GM23338 (cell line): ENCODE measurements around the gene CCDC167. TPM values are rescaled to one million over a fixed set of nuclear protein-coding genes. Genes with fewer than 3 reads are reported as not detected.
A peak's percentile ranks its signal among the peaks of the same experiment; 100 is the strongest.

Experiments
- ATAC-seq: fragments of 200-7000 bp; cut with Tn5 transposase; 3 replicates; pipeline ENCODE4 v1.9.1; 2020
- DNase-seq: peaks from one replicate; pipeline ENCODE4 v3.0.0-alpha.2; 2015; ENCODE audit warnings: low spot score
- H2AFZ ChIP-seq: fragments of 200-600 bp; sonication (generic); 2 replicates; pipeline ENCODE4 v1.8.0; 2016; ENCODE audit warnings: antibody characterized with exemption, mild to moderate bottlenecking, moderate library complexity
- H3F3A ChIP-seq: fragments of 200-600 bp; sonication (generic); replicated peaks from 2 replicates; pipeline ENCODE4 v1.8.0; 2017; ENCODE audit warnings: antibody characterized with exemption, mixed run types, low read depth
- H3K27ac ChIP-seq: fragments of 200-600 bp; sonication (generic); 2 replicates; pipeline ENCODE4 v1.6.1; 2016; ENCODE audit warnings: low read depth
- H3K27me3 ChIP-seq: fragments of 200-600 bp; sonication (generic); 2 replicates; pipeline ENCODE4 v1.8.0; 2016; ENCODE audit warnings: mild to moderate bottlenecking, mixed run types, moderate library complexity; ENCODE audit not compliant: insufficient read depth
- H3K36me3 ChIP-seq: fragments of 200-600 bp; sonication (generic); 2 replicates; pipeline ENCODE4 v1.8.0; 2016; ENCODE audit warnings: mild to moderate bottlenecking; ENCODE audit not compliant: insufficient read depth
- H3K4me1 ChIP-seq: fragments of 200-600 bp; sonication (generic); 2 replicates; pipeline ENCODE4 v1.8.0; 2016; ENCODE audit warnings: mild to moderate bottlenecking, moderate library complexity; ENCODE audit not compliant: insufficient read depth
- H3K4me2 ChIP-seq: fragments of 200-600 bp; sonication (generic); 2 replicates; pipeline ENCODE4 v1.7.1; 2017; ENCODE audit warnings: mixed run types
- H3K4me3 ChIP-seq: fragments of 200-600 bp; sonication (generic); 2 replicates; pipeline ENCODE4 v1.6.1; 2016; ENCODE audit warnings: mixed run types
- H3K79me2 ChIP-seq: fragments of 200-600 bp; sonication (generic); replicated peaks from 2 replicates; pipeline ENCODE4 v1.8.0; 2017; ENCODE audit warnings: mild to moderate bottlenecking; ENCODE audit not compliant: insufficient read depth
- H3K9me2 ChIP-seq: fragments of 200-600 bp; sonication (generic); 2 replicates; pipeline ENCODE4 v1.8.0; 2017; ENCODE audit not compliant: insufficient read depth
- H4K20me1 ChIP-seq: fragments of 200-600 bp; sonication (generic); replicated peaks from 2 replicates; pipeline ENCODE4 v1.8.0; 2017; ENCODE audit warnings: mild to moderate bottlenecking; ENCODE audit not compliant: insufficient read depth
- H3K27ac Mint-ChIP-seq: 2 replicates; pipeline ENCODE4 v1.8.0; 2020; ENCODE audit warnings: inconsistent platforms, mild to moderate bottlenecking, moderate library complexity, mixed read lengths
- H3K27me3 Mint-ChIP-seq: 3 replicates; pipeline ENCODE4 v1.8.0; 2022; ENCODE audit warnings: low read depth, mild to moderate bottlenecking, moderate library complexity, mixed read lengths, inconsistent platforms; ENCODE audit not compliant: insufficient read depth, poor library complexity
- H3K36me3 Mint-ChIP-seq: 3 replicates; pipeline ENCODE4 v1.8.0; 2021; ENCODE audit warnings: low read depth, mild to moderate bottlenecking, inconsistent platforms, moderate library complexity, mixed read lengths
- H3K4me1 Mint-ChIP-seq: 3 replicates; pipeline ENCODE4 v1.8.0; 2020; ENCODE audit warnings: mild to moderate bottlenecking, inconsistent platforms, mixed read lengths
- H3K4me3 Mint-ChIP-seq: 3 replicates; pipeline ENCODE4 v1.8.0; 2021; ENCODE audit warnings: moderate library complexity, mild to moderate bottlenecking, inconsistent platforms, mixed read lengths
- H3K9me3 Mint-ChIP-seq: 3 replicates; pipeline ENCODE4 v1.8.0; 2020; ENCODE audit warnings: moderate library complexity, mild to moderate bottlenecking, inconsistent platforms, mixed read lengths
- CREB1 ChIP-seq: fragments of 250-450 bp; sonication (Bioruptor Pico); IDR thresholded peaks from 2 replicates; pipeline ENCODE4 v1.5.0; 2020; ENCODE audit warnings: low read depth, mild to moderate bottlenecking, moderate library complexity
- ETS1 ChIP-seq: IDR thresholded peaks from 2 replicates; pipeline ENCODE4 v1.6.1; 2016; ENCODE audit warnings: antibody characterized with exemption
- EZH2 ChIP-seq: fragments of 200-600 bp; sonication (generic); IDR thresholded peaks from one replicate; pipeline ENCODE4 v1.8.0; 2017; ENCODE audit warnings: antibody characterized with exemption, mild to moderate bottlenecking, low read depth; ENCODE audit not compliant: unreplicated experiment
- EZH2phosphoT487 ChIP-seq: fragments of 200-600 bp; sonication (generic); IDR thresholded peaks from one replicate; pipeline ENCODE4 v1.8.1; 2018; ENCODE audit warnings: antibody characterized with exemption; ENCODE audit not compliant: unreplicated experiment
- JUNB ChIP-seq: IDR thresholded peaks from one replicate; pipeline ENCODE4 v1.6.1; 2016; ENCODE audit warnings: antibody characterized with exemption; ENCODE audit not compliant: unreplicated experiment
- NANOG ChIP-seq: IDR thresholded peaks from 2 replicates; pipeline ENCODE4 v1.6.1; 2016; ENCODE audit warnings: antibody characterized with exemption, borderline replicate concordance
- POLR2AphosphoS5 ChIP-seq: IDR thresholded peaks from 2 replicates; pipeline ENCODE4 v1.6.1; 2016; ENCODE audit warnings: antibody characterized with exemption, low read depth
- STAT1 ChIP-seq: IDR thresholded peaks from one replicate; pipeline ENCODE4 v1.6.1; 2016; ENCODE audit warnings: antibody characterized with exemption; ENCODE audit not compliant: unreplicated experiment
- ZNF114 ChIP-seq: fragments of 250-450 bp; sonication (Bioruptor Pico); IDR thresholded peaks from 2 replicates; pipeline ENCODE4 v1.5.0; 2020; ENCODE audit warnings: mild to moderate bottlenecking, moderate library complexity
- ZNF331 ChIP-seq: fragments of 250-450 bp; sonication (Bioruptor Pico); IDR thresholded peaks from 2 replicates; pipeline ENCODE4 v1.5.0; 2020; ENCODE audit warnings: low read depth, mild to moderate bottlenecking, moderate library complexity
- ZNF462 ChIP-seq: fragments of 250-450 bp; sonication (Bioruptor Pico); IDR thresholded peaks from 2 replicates; pipeline ENCODE4 v1.5.0; 2020; ENCODE audit warnings: mild to moderate bottlenecking, moderate library complexity
- polyA plus RNA-seq: library from polyadenylated mRNA; unstranded; fragments of >200 nt; fragmentation: Nextera tagmentation; extraction: Ambion mirVana; gene quantifications from 2 replicates; pipeline ENCODE4 v1.2.1, GENCODE V29; 2016
- total RNA-seq: library from RNA; depleted of rRNA; stranded (reverse); fragments of >200 nt; shearing (Covaris generic); gene quantifications from 2 replicates; pipeline ENCODE4 v1.2.3, GENCODE V29; 2014
- TF ChIP-seq, protein P1 (sequence below), 2 experiments: fragments of 200-600 bp in 1 of 2; sonication (generic) in 1 of 2; conservative IDR thresholded peaks; 2 replicates each; pipeline versions ENCODE4 v1.5.1 to v1.6.1; 2016 to 2017; ENCODE audit warnings: antibody characterized with exemption in 2 of 2, low read depth in 2 of 2, mild to moderate bottlenecking in 2 of 2, moderate library complexity in 1 of 2

Gene CCDC167
- total and polyA plus RNA-seq, 2 experiments from 2014 or later = 17.6 to 21.4 TPM

- ATAC-seq = no peak
- Histone ChIP-seq H3K27ac (no peak overlapping the region), H3K36me3 (no peaks in the 10 kb centered on the region)
Observed at GRCh38 chr6:37491830-37492208, 7.9 kb downstream of the CCDC167 start.

DNA sequence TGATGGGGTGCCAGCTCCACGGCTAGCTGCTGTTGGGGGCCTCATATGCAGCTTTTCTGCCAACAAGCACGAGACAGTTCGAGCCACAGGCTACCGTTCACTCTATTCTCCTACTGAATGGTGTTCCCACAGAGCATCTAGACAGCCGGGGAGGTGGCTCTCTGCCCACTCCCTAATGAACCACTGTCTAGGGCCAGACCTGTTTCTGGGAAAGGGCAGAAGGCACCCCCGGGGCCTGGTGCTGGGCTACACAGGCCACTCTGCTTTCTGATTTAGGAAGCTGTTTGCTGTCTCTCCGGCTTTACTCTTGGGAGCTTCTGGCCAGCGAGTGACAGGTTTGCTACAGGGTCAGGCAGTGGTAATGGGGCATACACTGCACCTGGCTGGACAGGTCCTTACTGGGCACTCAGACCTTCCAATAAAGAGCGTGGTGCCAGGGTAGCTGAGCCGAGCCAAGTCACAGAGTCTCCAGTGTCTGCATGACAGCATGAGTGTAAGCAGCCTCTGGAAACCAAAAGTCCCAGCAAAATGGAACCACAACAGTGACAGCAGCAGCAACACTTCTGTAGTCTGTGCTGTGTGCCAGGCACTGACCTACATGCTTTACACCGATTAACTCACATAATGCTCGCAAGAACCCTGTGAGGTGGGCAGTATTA is 8.4 kb downstream of the CCDC167 start:
- no peak overlapping the region for H3K4me3 Mint-ChIP-seq
- no peaks in the 10 kb centered on the region for H3K27me3 ChIP-seq
- peaks cover 14% of the 10 kb centered on the region for H3K27me3 Mint-ChIP-seq
- H3K27ac Mint-ChIP-seq = no peak overlapping the region
- 0 out of 2 replicates have a peak, but pooled peaks cover 3% of the 10 kb centered on the region for H3F3A ChIP-seq
- no peaks in the 10 kb centered on the region for H3K79me2 ChIP-seq
- no peak overlapping the region for H2AFZ ChIP-seq
- H3K4me1 Mint-ChIP-seq = peaks cover 40% of the 10 kb centered on the region
- no peak overlapping the region for H3K4me3 ChIP-seq
- H4K20me1 ChIP-seq = 0 out of 2 replicates have a peak, but pooled peaks cover 5% of the 10 kb centered on the region
- ATAC-seq (no peak), DNase-seq (no peak)
- no peak overlapping the region for H3K27ac ChIP-seq
- no peaks in the 10 kb centered on the region for H3K9me3 Mint-ChIP-seq
- no peaks in the 10 kb centered on the region for H3K36me3 ChIP-seq
- no peaks in the 10 kb centered on the region for H3K9me2 ChIP-seq
- no peaks in the 10 kb centered on the region for H3K36me3 Mint-ChIP-seq
- no peak overlapping the region for H3K4me2 ChIP-seq
- peaks cover 15% of the 10 kb centered on the region for H3K4me1 ChIP-seq
- TF ChIP-seq POLR2AphosphoS5 (no peak), ETS1 (no peak), ZNF114 (no peak), NANOG (no peak), CREB1 (no peak), EZH2 (no peak), STAT1 (no peak), JUNB (no peak), ZNF331 (CRISPR knock-in tag) (no peak), EZH2phosphoT487 (no peak), ZNF462 (CRISPR knock-in tag) (no peak)
- TF ChIP-seq, protein P1, sequence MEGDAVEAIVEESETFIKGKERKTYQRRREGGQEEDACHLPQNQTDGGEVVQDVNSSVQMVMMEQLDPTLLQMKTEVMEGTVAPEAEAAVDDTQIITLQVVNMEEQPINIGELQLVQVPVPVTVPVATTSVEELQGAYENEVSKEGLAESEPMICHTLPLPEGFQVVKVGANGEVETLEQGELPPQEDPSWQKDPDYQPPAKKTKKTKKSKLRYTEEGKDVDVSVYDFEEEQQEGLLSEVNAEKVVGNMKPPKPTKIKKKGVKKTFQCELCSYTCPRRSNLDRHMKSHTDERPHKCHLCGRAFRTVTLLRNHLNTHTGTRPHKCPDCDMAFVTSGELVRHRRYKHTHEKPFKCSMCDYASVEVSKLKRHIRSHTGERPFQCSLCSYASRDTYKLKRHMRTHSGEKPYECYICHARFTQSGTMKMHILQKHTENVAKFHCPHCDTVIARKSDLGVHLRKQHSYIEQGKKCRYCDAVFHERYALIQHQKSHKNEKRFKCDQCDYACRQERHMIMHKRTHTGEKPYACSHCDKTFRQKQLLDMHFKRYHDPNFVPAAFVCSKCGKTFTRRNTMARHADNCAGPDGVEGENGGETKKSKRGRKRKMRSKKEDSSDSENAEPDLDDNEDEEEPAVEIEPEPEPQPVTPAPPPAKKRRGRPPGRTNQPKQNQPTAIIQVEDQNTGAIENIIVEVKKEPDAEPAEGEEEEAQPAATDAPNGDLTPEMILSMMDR (conservative IDR thresholded peaks at IDR 0.05; ENCODE audit: low read depth in 2 of 2) = no peak

More at GRCh38 chr6:37491830-37492208, 7.9 kb downstream of the CCDC167 start:
- Mint-ChIP-seq H3K27me3 (peaks cover 14% of the 10 kb centered on the region), H3K4me3 (no peak overlapping the region), H3K4me1 (peaks cover 36% of the 10 kb centered on the region), H3K36me3 (no peaks in the 10 kb centered on the region), H3K27ac (no peak overlapping the region), H3K9me3 (no peaks in the 10 kb centered on the region)
- Histone ChIP-seq H3K9me2 (no peaks in the 10 kb centered on the region), H3K4me3 (no peak overlapping the region), H3K27me3 (no peaks in the 10 kb centered on the region), H2AFZ (no peak overlapping the region), H3K4me2 (peak overlapping the region; percentile 59; the same call in 1 of the 2 replicates), H3K4me1 (peaks cover 15% of the 10 kb centered on the region), H3K79me2 (no peaks in the 10 kb centered on the region), H4K20me1 (0 out of 2 replicates have a peak, but pooled peaks cover 5% of the 10 kb centered on the region), H3F3A (0 out of 2 replicates have a peak, but pooled peaks cover 3% of the 10 kb centered on the region)
- no peak for DNase-seq
- no peak for TF ChIP-seq EZH2
